GM18873 (cell line): Measurements from ENCODE around the gene PTPRN2.
"Not testable (repeated sequence)": the region's sequence is repeated elsewhere in the genome, so short reads cannot be mapped to it uniquely, and the experiment has no call there.

Source experiments
- ATAC-seq: cut with Tn5 transposase; IDR thresholded peaks from one replicate; pipeline ENCODE4 v1.9.1; 2021; ENCODE audit warnings: mild to moderate bottlenecking, moderate library complexity, moderate number of reproducible peaks; ENCODE audit not compliant: unreplicated experiment, low FRiP score

Gene PTPRN2

DNA sequence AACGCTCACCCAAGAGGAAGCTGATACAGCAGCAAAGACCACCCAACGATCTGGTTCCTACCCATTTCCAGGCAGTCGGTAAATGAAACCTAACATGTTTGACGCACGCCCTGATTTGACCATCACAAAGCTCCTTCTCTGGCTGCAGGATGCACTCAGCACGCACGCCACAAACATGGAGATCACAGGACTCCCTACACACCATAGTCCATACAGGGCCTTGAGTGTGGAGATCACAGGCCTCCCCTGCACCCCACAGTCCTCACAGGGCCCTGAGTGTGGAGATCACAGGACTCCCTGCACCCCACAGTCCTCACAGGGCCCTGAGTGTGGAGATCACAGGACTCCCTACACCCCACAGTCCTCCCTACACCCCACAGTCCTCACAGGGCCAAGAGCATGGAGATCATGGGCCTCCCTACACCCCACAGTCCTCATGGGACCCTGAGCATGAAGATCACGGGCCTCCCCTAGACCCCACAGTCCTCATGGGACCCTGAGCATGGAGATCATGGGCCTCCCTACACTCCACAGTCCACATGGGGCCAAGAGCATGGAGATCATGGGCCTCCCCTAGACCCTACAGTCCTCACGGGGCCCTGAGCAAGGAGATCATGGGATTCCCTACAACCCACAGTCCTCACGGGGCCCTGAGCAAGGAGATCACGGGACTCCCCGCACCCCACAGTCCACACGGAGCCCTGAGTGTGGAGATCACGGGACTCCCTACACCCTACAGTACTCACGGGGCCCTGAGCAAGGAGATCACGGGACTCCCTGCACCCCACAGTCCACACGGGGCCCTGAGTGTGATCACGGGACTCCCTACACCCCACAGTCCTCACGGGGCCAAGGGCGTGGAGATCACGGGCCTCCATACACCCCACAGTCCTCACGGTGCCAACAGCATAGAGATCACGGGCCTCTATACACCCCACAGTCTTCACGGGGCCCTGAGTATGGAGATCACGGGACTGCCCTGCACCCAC is 841.6 kb downstream of the PTPRN2 start:
- ATAC-seq: no peak

GRCh38 chr7:157744786-157745601 is 842.6 kb downstream of the PTPRN2 start:
- ATAC-seq: no peak

DNA sequence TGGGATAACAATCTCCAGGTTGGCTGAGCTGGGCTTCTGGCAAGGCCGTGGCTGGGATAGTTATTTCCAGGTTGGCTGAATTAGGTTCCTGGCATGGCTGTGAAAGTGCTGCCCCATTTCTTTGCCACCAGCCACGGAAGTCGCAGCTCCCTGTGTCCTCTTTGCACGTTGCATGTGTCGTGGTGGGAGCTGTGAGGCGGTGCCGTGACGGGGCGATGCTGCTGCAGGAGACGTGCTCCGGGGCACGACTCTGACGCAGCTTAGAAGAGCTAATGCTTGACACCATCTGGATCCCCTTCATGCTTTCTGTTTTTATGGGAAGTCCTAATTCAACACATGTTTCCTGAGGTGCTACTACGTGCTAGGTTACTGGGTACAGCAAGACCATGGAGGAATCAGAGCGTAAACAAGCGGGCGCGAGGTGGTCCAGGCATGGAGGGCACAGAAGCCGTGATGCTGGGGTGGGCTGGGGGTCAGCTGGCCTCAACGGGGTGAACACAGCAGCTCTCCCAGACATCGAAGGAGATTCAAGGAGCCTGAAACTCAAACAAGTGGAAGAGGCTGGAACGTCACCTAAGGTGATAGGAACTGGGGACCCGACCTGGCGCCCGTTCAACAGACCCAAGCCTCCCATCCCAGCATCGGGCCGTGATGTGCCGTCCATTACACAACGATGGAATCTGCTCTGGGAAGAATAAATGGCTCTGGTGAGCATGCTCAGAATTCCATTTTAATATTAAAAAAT is 843.7 kb downstream of the PTPRN2 start:
- no peak for ATAC-seq

GRCh38 chr7:157740251-157740798 is 847.3 kb downstream of the PTPRN2 start:
- no peak for ATAC-seq

DNA sequence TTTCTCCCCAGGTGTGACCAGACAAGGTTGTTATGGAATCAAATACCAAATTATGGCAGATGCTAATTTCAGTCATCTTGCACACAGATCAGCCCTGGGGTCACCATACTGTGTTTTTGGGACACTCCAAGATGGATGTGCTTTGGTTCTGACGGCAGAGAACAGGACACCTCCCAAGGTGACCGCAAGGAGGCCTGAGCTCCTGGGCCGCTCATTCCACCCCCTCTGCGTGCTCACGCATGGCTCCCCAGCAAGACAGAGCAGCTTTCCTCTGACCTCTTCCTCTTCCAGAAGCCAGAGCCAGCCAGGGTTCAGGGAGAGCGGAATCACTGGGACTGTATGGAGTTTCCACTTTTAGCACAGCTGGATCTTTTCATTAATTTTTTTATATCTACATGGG is 848.0 kb downstream of the PTPRN2 start:
- ATAC-seq: no peak

GRCh38 chr7:157739031-157739430 is 848.6 kb downstream of the PTPRN2 start:
- ATAC-seq: no peak

- no peak for ATAC-seq
Measured at GRCh38 chr7:157738066-157738460, 849.6 kb downstream of the PTPRN2 start.

DNA sequence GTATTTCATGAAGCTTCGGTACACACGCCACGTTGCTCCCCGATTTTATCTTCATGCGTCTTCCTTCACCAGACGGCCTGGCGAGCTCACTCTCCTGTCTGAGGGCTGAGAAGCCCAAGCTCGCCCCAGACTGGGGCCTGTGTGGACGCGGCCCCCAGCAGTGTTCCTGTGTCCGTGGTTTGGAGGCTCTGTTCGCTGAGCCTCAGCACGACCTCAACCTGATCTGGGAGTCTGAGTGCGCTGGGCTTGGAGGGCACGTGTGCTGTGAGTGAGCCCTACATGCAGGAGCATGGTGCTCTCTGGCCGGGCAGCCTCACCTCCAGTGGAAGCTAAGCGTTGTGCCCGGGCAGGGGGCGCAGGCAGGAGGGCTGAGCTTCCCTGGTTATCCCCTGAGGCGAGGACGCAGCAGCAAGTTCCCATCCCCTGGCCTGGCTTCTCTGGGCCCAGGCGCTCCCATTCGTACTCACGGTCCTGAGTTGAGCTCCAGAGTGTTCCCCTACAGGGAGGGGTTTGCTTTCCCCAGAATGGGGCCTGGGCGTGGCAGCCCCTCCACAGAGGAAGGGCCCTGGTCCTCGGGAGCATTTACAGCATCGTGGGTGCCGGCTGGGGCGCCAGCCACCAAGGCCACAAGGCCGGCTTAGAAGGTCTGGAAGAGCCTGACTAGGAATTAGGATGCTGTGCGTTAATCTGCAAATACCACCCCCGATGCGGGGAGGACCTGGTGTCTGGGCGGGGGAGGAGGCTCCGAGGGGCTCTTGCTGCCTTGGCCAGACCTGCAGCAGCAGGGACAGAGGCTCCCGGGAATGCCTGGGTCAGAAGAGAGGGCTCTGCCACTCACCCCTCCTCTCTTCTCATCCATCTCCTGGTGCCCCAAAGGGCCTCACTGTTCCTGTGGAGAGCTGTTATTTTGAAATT is 850.2 kb downstream of the PTPRN2 start:
- no peak for ATAC-seq

GRCh38 chr7:157736341-157736740 is 851.3 kb downstream of the PTPRN2 start:
- no peak for ATAC-seq

GRCh38 chr7:157735826-157736225 is 851.8 kb downstream of the PTPRN2 start:
- no peak for ATAC-seq

DNA sequence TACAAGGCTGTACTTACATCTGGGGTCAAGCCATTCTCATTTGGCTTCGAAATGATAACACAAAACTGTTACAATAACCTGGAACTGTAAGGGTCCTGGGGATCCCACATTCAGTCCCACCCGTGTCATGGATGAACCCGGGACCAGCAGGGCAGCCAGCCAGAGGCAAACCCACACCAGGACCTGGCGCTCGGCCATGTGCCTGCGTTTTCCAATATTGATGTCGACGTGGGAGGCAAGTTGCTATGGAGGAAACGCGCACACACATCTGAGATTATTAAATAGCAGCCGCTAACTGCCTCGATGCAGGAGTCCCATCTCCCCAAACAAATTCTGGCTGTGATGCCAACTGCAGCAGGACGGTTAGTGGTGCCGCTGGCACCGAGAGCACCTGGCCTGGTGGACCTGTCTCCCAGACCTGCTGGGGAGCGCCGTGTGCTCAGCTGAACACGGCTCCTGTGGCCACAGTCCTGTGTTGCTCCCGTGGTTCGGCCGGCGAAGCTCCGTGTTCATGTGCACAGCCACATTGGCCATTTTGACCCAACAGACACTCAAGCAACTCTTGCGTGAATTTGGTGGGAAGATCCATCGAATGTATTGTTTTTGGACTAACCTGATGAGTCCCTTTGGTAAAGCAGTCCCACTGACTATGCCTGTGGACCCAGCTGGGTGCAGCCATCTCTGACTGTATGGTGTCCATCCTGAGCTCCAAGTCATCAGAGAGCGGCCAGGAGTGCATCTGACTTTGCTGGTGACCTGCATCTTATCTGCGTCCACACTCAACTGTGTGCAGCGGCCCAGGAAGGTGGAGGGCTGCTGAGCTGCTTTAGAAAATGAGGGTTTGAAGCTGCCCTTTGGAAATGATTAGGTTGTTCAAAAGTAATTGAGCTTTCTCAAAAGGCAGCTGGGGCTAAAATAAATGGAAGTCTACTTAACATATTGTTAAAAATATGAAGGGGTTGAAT is 852.7 kb downstream of the PTPRN2 start:
- no peak for ATAC-seq

DNA sequence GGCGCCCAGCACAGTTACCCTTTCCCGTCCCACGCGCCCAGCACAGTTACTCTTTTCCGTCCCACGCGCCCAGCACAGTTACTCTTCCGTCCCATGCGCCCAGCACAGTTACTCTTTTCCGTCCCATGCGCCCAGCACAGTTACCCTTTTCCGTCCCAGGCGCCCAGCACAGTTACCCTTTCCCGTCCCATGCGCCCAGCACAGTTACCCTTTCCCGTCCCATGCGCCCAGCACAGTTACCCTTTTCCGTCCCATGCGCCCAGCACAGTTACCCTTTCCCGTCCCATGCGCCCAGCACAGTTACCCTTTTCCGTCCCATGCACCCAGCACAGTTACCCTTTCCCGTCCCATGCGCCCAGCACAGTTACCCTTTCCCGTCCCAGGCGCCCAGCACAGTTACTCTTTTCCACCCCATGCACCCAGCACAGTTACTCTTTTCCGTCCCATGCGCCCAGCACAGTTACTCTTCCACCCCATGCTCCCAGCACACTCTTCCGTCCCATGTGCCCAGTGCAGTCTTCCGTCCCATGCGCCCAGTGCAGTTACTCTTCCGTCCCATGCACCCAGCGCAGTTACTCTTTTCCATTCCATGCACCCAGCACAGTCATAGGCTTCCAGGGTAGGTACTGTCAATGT is 853.7 kb downstream of the PTPRN2 start:
- not testable (repeated sequence) for ATAC-seq

GRCh38 chr7:157731126-157731525 is 856.5 kb downstream of the PTPRN2 start:
- no peak for ATAC-seq

GRCh38 chr7:157730614-157731013 is 857.0 kb downstream of the PTPRN2 start:
- no peak for ATAC-seq

- ATAC-seq: no peak
Measured at GRCh38 chr7:157729566-157729965, 858.1 kb downstream of the PTPRN2 start.

DNA sequence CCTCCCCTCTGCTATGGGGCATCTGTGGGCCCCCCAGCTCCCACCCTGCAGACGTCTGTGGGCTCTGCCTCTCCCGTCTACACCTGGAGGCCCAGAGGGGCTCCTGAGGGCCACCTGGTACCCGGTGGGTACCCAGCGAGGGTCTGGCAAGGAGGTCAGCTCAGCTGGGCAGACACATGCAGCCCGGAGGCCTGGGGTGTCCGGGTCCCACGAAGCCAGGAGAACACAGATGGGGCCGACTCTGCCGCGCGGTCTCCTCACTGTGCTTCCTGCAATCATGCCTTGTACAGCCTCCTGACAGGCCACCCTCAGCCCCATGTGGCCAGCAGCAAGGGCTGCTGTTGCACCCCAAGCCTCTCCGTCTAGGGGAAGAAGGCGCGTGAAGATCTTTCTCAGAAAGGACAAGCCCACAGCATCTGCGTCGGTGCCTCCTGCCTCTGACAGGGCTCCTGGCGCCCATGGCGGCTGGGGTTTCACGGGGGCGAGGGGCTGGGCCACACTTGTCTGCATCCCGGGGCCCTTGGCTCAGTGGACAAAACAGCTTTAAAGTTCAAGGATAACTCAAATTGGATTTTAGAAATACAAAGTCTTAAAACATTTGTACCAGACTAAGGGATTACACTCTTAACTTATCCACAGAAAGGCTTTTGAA is 859.5 kb downstream of the PTPRN2 start:
- no peak for ATAC-seq

DNA sequence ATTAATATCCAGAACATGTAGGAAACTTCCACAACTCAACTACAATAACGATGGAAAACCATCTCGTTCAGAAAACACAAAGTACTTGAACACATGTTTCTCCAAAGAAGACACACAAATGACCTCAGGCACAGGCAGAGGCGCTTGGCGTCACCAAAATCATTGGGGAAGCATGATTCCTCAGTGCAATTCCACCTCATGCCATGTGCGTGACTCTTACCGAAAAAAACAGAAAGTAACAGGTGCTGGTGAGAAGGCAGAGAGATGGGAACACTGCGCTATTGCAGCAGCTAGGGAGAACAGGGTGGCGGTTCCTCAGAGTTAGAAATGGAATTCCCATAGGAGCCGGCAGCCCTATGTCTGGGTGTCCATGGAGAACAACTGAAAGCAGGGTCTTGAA is 860.9 kb downstream of the PTPRN2 start:
- no peak for ATAC-seq
